Dedifferentiated amniotic fluid mesenchymal stem cell (primary cell): Measurements from ENCODE around the gene DDX10.
A peak's percentile ranks its signal among the peaks of the same experiment; 100 is the strongest.
"Not testable (repeated sequence)": the region's sequence is repeated elsewhere in the genome, so short reads cannot be mapped to it uniquely, and the experiment has no call there.

Experiments used
- DNase-seq: peaks from one replicate; pipeline ENCODE4 v3.0.0-alpha.2; 2016; ENCODE audit errors: extremely low spot score

Gene DDX10

GRCh38 chr11:108774037-108774730, 109.3 kb downstream of the DDX10 start:
- no peak for DNase-seq

DNA sequence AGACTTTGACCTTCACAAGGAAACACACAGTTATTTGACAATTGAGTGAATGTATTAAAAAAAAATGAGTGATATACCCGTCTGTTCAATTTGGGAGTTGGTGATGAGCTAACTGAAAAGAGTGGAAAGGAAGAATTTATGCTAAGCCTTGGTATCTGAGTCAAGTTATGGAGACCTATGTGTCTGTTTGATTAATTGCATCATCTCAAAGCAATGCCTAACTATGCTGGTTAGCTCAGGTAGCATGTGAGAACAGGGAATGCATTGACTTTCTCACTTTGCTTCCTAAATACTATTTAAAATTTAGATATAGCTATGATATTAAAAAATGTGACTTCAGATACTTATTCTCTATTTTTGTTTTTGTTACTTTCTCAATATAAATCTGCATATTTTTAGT, 110.5 kb downstream of the DDX10 start:
- DNase-seq, result no peak

DNA sequence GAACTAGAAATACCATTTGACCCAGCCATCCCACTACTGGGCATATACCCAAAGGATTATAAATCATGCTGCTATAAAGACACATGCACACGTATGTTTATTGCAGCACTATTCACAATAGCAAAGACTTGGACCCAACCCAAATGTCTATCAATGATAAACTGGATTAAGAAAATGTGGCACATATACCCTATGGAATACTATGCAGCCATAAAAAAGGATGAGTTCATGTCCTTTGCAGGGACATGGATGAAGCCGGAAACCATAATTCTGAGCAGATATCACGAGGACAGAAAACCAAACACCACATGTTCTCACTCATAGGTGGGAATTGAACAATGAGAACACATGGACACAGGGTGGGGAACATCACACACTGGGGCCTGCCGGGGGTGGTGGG, 114.3 kb downstream of the DDX10 start:
- not testable (repeated sequence) for DNase-seq

GRCh38 chr11:108780119-108780518, 115.2 kb downstream of the DDX10 start:
- no peak for DNase-seq

GRCh38 chr11:108781946-108782345, 117.1 kb downstream of the DDX10 start:
- DNase-seq, result no peak

- no peak for DNase-seq
These were observed 121.6 kb downstream of the DDX10 start for GRCh38 chr11:108786281-108786990.

DNA sequence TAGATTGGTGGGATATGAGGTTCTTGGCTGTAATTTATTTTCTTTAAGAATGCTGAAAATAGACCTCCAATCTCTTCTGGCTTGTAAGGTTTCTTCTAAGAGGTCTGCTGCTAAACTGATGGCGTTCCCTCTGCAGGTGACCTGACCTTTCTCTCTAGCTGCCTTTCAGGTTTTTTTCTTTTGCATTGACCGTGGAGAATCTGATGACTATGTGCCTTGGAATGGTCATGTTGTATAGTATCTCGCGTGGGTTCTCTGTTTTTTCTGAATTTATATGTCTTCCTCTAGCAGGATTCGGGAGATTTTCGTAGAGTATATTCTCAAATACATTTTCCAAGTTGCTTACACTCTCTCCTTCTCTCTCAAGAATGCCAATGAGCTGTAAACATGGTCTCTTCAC, 122.2 kb downstream of the DDX10 start:
- DNase-seq, result no peak

DNA sequence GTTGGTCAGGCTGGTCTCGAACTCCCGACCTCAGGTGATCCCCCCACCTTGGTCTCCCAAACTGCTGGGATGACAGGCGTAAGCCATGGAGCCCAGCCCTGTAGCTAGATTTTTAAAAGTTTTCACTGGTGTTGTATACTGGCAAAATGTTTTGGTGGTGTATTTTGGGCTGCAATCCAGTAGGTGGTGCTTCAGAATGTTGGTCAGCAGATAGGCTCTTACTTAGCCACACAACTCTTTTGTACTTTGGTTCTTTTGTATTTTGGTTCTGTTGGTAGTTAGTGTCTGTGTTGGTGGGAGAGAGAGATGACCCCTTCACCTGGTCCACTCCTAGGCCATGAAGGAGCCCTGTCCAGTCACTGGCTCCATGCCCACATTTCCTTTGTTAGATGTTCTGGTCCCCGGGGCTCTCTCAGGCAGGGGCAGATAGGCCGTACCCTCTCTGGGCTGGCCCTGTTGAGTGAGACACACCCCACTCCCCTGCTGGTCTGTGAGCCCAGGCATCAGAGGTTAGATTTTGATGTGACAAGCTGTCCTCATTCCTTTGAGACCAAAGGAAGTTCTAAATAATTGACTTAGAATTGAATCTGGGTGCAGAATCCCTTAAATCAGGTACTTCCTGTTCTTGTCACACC, 123.8 kb downstream of the DDX10 start:
- DNase-seq, result no peak

DNA sequence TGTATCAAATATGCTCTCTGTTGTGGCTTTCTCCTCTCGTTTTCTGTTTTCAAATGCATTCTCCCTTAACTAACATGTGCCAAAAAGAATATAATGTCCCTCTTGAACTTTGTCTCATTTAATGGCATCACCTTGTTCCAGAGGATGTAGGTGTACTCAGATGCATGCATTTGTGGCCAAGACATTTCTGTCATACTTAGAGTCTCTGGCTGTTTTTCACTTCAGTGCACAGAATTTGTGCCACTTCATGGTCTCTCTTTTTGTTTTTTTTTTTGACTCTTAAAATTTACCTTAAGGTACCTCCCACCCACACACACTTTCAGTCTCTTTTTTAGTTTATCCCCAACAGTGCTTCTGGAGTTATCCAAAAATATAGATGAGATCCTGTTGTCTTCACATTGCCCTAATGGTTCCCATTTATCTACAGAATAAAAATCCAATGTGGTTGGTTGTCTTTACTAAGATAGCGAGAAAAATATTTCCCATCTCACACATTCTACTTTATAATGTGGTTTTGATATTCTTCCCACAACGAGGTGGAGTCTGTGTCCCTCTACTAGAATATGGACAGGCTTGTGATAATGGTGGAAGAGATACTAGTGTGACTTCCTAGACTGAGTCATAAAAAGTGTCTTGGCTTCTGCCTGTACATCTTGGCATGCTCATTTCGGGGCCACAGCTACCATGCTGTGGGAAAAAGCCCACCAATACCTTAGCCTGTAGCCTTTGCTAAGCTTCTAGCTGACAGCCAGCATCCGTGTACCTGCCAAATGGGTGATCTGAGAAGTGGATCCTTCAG, 125.8 kb downstream of the DDX10 start:
- no peak for DNase-seq

GRCh38 chr11:108793138-108793537, 128.3 kb downstream of the DDX10 start:
- no peak for DNase-seq

- DNase-seq, result no peak
These were observed 128.7 kb downstream of the DDX10 start for GRCh38 chr11:108793611-108794010.

GRCh38 chr11:108796551-108796950, 131.7 kb downstream of the DDX10 start:
- DNase-seq, result no peak

GRCh38 chr11:108797578-108798100, 132.8 kb downstream of the DDX10 start:
- no peak for DNase-seq

DNA sequence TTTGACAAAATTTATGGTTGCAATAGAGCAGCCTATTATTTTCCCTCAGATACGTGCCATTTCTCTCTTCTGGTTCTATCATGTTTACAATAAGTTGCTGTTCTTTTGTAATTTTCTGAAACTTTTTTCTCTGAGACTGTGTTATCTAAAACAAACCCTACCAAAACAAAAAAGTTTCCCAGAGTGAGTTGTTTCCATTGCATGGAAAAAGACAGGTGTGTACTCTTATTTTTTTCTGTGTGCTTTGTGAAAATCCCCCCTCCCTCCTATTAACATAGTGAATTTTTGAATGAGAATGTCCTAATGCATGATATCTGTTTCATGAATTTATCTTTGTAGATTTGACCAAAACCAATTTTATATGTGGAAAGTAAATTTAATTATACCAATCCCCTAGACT, 137.6 kb downstream of the DDX10 start:
- DNase-seq, result no peak

DNA sequence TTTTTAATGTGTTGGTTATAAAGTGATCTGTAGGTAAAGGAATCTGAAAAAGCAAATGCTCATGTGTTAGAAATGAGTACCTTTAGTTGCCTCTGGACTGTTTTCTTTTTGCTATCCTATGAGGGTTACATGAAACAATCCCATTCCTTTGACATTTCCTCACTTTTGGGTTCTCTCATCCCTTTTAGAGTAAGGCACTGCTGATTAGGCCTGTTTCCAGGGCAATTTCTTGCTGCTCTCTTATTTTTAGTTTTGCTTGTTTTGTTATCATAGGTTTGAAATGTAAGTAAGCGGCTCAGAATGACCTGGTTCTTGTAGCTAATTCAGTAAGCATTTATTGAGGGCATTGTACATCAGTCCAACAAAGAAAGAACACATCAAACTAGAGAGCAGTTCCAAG, 138.9 kb downstream of the DDX10 start:
- DNase-seq, result peak; percentile 24

DNA sequence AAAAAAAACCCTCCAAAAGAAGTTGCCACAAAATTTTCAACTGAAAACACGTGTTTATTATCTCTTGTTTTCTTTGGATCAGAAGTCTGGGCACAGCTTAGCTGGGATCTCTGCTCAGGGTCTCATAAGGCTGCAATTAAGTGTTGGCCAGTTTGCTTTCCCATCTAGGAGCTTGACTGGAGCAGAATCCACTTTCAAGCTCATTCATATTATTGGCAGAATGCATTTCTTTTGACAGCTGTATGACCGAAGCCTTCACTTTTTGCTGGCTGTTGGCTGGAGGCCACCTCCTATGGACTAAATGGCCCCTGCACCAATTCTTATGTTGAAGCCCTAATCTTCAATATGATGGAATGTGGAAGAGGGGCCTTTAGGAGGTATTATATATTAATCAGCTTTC, 139.6 kb downstream of the DDX10 start:
- DNase-seq, result no peak

- no peak for DNase-seq
These were observed 140.2 kb downstream of the DDX10 start for GRCh38 chr11:108805030-108805429.

- DNase-seq, result no peak
These were observed 142.4 kb downstream of the DDX10 start for GRCh38 chr11:108807262-108807661.

DNA sequence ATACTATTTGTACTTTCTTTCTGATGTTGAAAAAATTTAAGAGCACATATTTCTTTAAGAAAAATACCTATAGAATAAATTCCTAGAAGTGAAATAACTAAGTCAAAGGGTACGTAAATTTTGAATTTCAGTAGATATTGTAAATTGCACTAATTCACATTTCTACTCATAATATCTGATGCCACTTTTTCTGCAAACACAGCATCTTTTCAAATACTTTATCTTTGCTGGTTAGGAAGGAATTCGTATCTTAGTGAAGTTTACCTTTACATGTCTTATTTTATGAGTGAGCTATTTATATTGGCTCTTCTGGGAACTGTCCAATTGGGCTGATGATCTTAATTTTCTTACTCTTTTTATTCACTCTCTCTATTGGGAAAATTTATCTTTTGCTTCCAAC, 148.2 kb downstream of the DDX10 start:
- no peak for DNase-seq

- no peak for DNase-seq
These were observed 153.1 kb downstream of the DDX10 start for GRCh38 chr11:108817976-108818375.

- no peak for DNase-seq
These were observed 154.1 kb downstream of the DDX10 start for GRCh38 chr11:108818971-108819370.

GRCh38 chr11:108819957-108820356, 155.1 kb downstream of the DDX10 start:
- DNase-seq, result no peak
